Lower leg skin (tissue), 3 donors: Measurements from ENCODE around the gene PDE8A.

Experiments used
- POLR2A ChIP-seq, 2 donors: fragments of 450-650 bp; IDR thresholded peaks; one replicate each; pipeline ENCODE4 v1.6.1; 2016 to 2017; ENCODE audit warnings: antibody characterized with exemption in 2 of 2, mild to moderate bottlenecking in 1 of 2, moderate library complexity in 1 of 2
- TF ChIP-seq, protein P1 (sequence below), 3 donors: fragments of 450-650 bp; IDR thresholded peaks; one replicate each; pipeline ENCODE4 v1.5.1; 2016; ENCODE audit warnings: antibody characterized with exemption in 3 of 3, mild to moderate bottlenecking in 3 of 3, moderate library complexity in 2 of 3

GRCh38 chr15:85027033-85027380, 45.4 kb downstream of the PDE8A start:
- no peak for TF ChIP-seq POLR2A (IDR thresholded peaks at IDR 0.05)
- TF ChIP-seq, protein P1, sequence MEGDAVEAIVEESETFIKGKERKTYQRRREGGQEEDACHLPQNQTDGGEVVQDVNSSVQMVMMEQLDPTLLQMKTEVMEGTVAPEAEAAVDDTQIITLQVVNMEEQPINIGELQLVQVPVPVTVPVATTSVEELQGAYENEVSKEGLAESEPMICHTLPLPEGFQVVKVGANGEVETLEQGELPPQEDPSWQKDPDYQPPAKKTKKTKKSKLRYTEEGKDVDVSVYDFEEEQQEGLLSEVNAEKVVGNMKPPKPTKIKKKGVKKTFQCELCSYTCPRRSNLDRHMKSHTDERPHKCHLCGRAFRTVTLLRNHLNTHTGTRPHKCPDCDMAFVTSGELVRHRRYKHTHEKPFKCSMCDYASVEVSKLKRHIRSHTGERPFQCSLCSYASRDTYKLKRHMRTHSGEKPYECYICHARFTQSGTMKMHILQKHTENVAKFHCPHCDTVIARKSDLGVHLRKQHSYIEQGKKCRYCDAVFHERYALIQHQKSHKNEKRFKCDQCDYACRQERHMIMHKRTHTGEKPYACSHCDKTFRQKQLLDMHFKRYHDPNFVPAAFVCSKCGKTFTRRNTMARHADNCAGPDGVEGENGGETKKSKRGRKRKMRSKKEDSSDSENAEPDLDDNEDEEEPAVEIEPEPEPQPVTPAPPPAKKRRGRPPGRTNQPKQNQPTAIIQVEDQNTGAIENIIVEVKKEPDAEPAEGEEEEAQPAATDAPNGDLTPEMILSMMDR (IDR thresholded peaks at IDR 0.05): no peak
